Breast epithelium (tissue), 4 donors: ENCODE results near the gene WTIP. TPM values are rescaled to one million over a fixed set of nuclear protein-coding genes. Genes with fewer than 3 reads are reported as not detected.
"Not testable (repeated sequence)": the region's sequence is repeated elsewhere in the genome, so short reads cannot be mapped to it uniquely, and the experiment has no call there.

Experiments
- DNase-seq, 2 donors: peaks; one replicate each; pipeline ENCODE4 v3.0.0-alpha.2; 2019; ENCODE audit warnings: low spot score in 2 of 2
- H3K27ac ChIP-seq, 2 donors: fragments of 200-600 bp; sonication (generic) in 1 of 2; one replicate each; pipeline ENCODE4 v1.5.1; 2016 to 2019; ENCODE audit warnings: mild to moderate bottlenecking in 1 of 2
- H3K27me3 ChIP-seq, 2 donors: fragments of 200-600 bp; sonication (generic) in 1 of 2; one replicate each; pipeline versions ENCODE4 v1.5.1 to v1.6.0; 2017 to 2019; ENCODE audit warnings: control low read depth in 1 of 2, mild to moderate bottlenecking in 1 of 2
- H3K36me3 ChIP-seq: fragments of 200-600 bp; one replicate; pipeline ENCODE4 v1.5.1; 2019
- H3K4me1 ChIP-seq, 2 donors: fragments of 200-600 bp; sonication (generic); one replicate each; pipeline ENCODE4 v1.5.1; 2016 to 2019; ENCODE audit warnings: control low read depth in 1 of 2
- H3K4me3 ChIP-seq, 3 donors: fragments of 200-600 bp; sonication (generic); 1 replicate in 2 of 3; 2 replicates in 1 of 3; pipeline ENCODE4 v1.5.1; 2016 to 2019; ENCODE audit warnings: mild to moderate bottlenecking in 3 of 3, moderate library complexity in 2 of 3
- H3K9me3 ChIP-seq, 2 donors: fragments of 200-600 bp; sonication (generic) in 1 of 2; one replicate each; pipeline ENCODE4 v1.5.1; 2016 to 2019; ENCODE audit warnings: control low read depth in 1 of 2
- POLR2A ChIP-seq: fragments of 450-650 bp; IDR thresholded peaks from one replicate; pipeline ENCODE4 v1.6.1; 2016; ENCODE audit warnings: antibody characterized with exemption, mild to moderate bottlenecking, moderate library complexity
- POLR2AphosphoS5 ChIP-seq, 3 donors: sonication (generic); formaldehyde crosslinking; IDR thresholded peaks; one replicate each; pipeline ENCODE4 v1.6.1; 2017; ENCODE audit warnings: antibody characterized with exemption in 3 of 3
- intact Hi-C: fragments of 100-400 bp; cut with DNase I; formaldehyde crosslinking; loops from one replicate; pipeline ENCODE4 v1.15.1; 2023; ENCODE audit warnings: low total_unique reads
- total RNA-seq, 3 donors: library from RNA; depleted of rRNA; stranded (reverse); fragments of >200 nt; gene quantifications; one replicate each; pipeline ENCODE4 v1.1.0, GENCODE V29; 2016
- TF ChIP-seq, protein P1 (sequence below), 3 donors: fragments of 450-650 bp; IDR thresholded peaks; one replicate each; pipeline ENCODE4 v1.5.1; 2016 to 2017; ENCODE audit warnings: antibody characterized with exemption in 3 of 3, mild to moderate bottlenecking in 3 of 3, moderate library complexity in 3 of 3

Gene WTIP
- total RNA-seq, 3 donors from 2014 or later, result 11.9 to 20.6 (median 14.9) TPM

DNA sequence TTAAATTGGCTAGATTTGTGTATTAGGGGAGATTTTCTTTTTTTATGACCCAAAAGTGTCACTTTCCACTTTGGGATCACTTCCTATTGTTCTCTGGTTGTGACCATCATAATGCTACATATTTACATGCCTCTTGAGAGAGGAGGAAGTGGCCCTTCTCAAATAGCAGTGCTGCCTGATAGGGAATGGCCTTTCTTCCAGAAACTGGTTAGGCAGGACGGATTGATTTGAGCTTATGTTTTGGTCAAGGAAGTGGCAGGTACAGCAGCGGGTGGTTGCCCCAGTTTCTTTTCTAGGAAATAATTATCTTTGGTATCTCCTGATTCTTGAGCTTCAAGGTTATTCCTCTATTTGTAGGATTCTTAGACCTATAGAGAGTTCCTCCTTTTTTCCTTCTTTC is 21.9 kb upstream of the WTIP start:
- H3K4me3 ChIP-seq, result no peak overlapping the region
- H3K36me3 ChIP-seq, result peaks cover 3% of the 10 kb centered on the region
- DNase-seq, result no peak
- H3K27ac ChIP-seq, result peak overlapping the region in 1 of 2 donors; percentile 8
- TF ChIP-seq, protein P1, sequence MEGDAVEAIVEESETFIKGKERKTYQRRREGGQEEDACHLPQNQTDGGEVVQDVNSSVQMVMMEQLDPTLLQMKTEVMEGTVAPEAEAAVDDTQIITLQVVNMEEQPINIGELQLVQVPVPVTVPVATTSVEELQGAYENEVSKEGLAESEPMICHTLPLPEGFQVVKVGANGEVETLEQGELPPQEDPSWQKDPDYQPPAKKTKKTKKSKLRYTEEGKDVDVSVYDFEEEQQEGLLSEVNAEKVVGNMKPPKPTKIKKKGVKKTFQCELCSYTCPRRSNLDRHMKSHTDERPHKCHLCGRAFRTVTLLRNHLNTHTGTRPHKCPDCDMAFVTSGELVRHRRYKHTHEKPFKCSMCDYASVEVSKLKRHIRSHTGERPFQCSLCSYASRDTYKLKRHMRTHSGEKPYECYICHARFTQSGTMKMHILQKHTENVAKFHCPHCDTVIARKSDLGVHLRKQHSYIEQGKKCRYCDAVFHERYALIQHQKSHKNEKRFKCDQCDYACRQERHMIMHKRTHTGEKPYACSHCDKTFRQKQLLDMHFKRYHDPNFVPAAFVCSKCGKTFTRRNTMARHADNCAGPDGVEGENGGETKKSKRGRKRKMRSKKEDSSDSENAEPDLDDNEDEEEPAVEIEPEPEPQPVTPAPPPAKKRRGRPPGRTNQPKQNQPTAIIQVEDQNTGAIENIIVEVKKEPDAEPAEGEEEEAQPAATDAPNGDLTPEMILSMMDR (IDR thresholded peaks at IDR 0.05), result no peak
- TF ChIP-seq POLR2AphosphoS5 (IDR thresholded peaks at IDR 0.05), result no peak
- TF ChIP-seq POLR2A, result no peak
- peaks cover 0 to 3% of the 10 kb centered on the region in 2 donors for H3K4me1 ChIP-seq
- intact Hi-C loops, result loop anchor here (2.0 kb wide), 1 partner anchor 23 kb away; no protein-coding TSS in a partner anchor
- no peaks in the 10 kb centered on the region for H3K27me3 ChIP-seq
- H3K9me3 ChIP-seq, result no peaks in the 10 kb centered on the region

DNA sequence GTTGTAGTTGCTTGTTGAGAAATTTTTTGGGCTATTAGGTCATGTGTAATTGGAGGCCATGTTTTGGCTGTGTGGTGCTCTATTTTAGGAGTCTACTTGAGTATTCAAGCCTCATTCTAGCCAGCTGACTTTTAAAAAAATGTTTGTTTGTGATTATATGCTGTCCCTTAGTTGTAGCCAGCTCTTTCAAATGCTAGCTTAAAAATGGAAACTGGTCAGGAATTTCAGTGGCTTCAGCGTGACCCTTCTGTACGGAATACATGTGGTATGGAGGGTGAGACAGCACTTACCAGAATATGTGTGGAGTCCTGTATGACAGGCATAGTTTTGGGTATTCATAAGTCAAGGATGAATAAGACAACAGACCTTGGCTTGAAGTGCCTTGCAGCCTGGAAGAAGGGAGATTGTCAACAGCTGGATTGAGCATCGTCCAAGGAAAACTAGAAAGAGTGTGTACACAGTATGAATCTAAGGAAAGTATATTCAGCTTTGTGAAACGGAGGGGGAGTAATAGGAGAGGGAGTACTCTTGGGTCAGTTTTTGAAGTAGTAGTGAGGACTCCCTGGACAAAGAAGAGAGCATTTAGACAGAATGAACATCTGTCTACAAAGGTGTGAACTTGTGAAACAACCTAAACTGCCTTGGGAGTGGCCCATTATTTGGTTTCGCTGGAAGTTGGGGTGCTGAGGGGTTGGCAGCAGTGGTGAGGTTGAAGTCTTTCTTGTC is 20.0 kb upstream of the WTIP start:
- H3K27me3 ChIP-seq, result no peaks in the 10 kb centered on the region
- DNase-seq, result no peak
- no peaks in the 10 kb centered on the region for H3K36me3 ChIP-seq
- intact Hi-C loops, result loop anchor here (2.0 kb wide), 1 partner anchor 21 kb away; no protein-coding TSS in a partner anchor
- H3K27ac ChIP-seq, result peak overlapping the region in 1 of 2 donors; percentile 70
- no peak overlapping the region for H3K4me3 ChIP-seq
- TF ChIP-seq POLR2AphosphoS5 (IDR thresholded peaks at IDR 0.05) (no peak), POLR2A (no peak)
- TF ChIP-seq, protein P1 (IDR thresholded peaks at IDR 0.05), result no peak
- H3K9me3 ChIP-seq, result no peaks in the 10 kb centered on the region
- H3K4me1 ChIP-seq, result peaks cover 0 to 3% of the 10 kb centered on the region in 2 donors

DNA sequence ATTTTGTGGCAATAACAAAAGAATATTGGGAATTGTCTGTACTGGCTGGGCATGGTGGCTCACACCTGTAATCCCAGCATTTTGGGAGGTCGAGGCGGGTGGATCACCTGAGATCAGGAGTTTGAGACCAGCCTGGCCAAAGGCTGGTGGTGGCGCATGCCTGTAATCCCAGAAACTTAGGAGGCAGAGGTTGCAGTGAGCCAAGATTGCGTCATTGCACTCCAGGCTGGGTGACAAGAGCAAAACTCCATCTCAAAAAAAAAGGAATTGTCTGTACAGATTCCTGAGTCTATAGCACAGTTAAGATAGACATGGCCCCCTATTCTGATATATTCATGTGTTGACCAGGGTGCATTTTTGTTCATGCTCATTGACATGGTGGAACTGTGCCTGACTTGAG is 16.8 kb upstream of the WTIP start:
- H3K9me3 ChIP-seq, H3K4me1 ChIP-seq, DNase-seq, H3K27ac ChIP-seq, H3K27me3 ChIP-seq, intact Hi-C loops, H3K36me3 ChIP-seq, H3K4me3 ChIP-seq: not testable (repeated sequence)

DNA sequence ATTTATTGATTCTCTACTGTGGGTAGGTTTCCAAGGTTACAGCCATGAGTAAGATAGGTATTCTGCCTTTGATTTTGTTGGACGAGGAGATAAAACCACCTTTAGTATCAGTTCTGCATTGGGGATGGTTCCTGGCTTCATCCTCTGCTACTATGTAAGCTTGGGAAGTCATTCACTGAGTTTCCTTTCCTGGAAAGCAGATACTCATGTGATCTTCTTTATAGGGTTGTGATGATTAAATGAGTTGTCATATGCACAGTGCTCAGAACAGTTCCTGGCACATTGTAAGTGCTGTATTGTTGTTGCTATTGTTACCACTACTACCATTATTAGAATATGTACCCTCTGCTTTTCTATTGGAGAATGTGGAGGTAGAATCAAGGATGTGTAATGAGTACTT is 13.1 kb upstream of the WTIP start:
- no peak overlapping the region for H3K27ac ChIP-seq
- H3K9me3 ChIP-seq, result no peaks in the 10 kb centered on the region
- H3K27me3 ChIP-seq, result no peaks in the 10 kb centered on the region
- no peak overlapping the region for H3K4me3 ChIP-seq
- intact Hi-C loops, result no loop called here
- no peaks in the 10 kb centered on the region for H3K36me3 ChIP-seq
- H3K4me1 ChIP-seq, result no peaks in the 10 kb centered on the region
- no peak for DNase-seq
- TF ChIP-seq POLR2AphosphoS5 (IDR thresholded peaks at IDR 0.05) (no peak), POLR2A (no peak)
- TF ChIP-seq, protein P1 (IDR thresholded peaks at IDR 0.05), result no peak

DNA sequence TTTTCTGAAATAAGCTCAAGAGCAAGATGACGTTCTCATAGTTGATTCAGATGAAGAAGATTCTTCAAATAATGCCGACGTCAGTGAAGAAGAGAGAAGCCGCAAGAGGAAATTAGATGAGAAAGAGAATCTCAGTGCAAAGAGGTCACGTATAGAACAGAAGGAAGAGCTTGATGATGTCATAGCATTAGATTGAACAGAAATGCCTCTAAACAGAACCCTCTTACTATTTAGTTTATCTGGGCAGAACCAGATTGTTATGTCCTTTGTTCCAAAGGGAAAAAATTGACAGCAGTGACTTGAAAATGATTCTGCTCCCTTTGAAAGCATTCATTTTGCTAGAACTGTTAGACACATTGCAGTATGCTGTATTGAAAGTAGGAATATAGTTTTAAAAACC is 12.5 kb upstream of the WTIP start:
- H3K27ac ChIP-seq, H3K27me3 ChIP-seq, intact Hi-C loops, H3K36me3 ChIP-seq, H3K4me3 ChIP-seq, H3K4me1 ChIP-seq, DNase-seq, H3K9me3 ChIP-seq: not testable (repeated sequence)

GRCh38 chr19:34471906-34472700 is 9.5 kb upstream of the WTIP start:
- intact Hi-C loops, result no loop called here
- H3K36me3 ChIP-seq, result no peaks in the 10 kb centered on the region
- DNase-seq, result no peak

More at GRCh38 chr19:34471906-34472700, 9.5 kb upstream of the WTIP start:
- no peak overlapping the region for H3K27ac ChIP-seq
- H3K4me1 ChIP-seq, result no peaks in the 10 kb centered on the region
- H3K27me3 ChIP-seq, result no peaks in the 10 kb centered on the region
- H3K9me3 ChIP-seq, result no peaks in the 10 kb centered on the region
- no peak for TF ChIP-seq POLR2A
- TF ChIP-seq POLR2AphosphoS5 (IDR thresholded peaks at IDR 0.05), result no peak
- TF ChIP-seq, protein P1 (IDR thresholded peaks at IDR 0.05), result no peak
- no peak overlapping the region for H3K4me3 ChIP-seq
